SW480 (cell line): Measurements from ENCODE around the gene AHDC1.
"Not testable (repeated sequence)": the region's sequence is repeated elsewhere in the genome, so short reads cannot be mapped to it uniquely, and the experiment has no call there.

Experiments
- DNase-seq: peaks from one replicate; pipeline ENCODE4 v3.0.0-alpha.2; 2016; ENCODE audit warnings: low spot score

The AHDC1 gene

DNA sequence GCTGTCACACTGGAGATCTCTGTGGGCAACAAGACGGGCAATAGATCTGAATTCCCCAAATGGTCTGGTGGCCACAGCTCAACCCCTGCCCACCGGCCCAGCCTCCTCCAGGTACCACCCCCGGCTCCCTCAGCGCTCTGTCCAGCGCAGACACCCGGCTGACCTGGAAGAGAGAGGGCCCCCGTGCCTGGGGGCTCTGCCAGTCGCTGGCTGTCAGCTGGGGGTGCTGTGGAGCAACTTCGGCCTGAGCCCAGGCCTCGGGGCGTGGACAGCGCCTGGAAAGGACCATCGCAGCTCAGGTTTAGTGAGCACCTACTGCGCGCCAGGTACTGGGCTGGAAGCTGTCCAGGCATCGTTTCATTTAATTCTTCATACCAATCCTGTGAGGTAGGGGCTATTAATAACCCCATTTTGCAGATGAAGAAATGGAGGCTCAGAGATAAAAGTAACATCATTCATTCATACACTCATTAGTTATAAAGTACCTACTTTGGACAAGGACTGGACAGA is 51.0 kb downstream of the AHDC1 start:
- no peak for DNase-seq

DNA sequence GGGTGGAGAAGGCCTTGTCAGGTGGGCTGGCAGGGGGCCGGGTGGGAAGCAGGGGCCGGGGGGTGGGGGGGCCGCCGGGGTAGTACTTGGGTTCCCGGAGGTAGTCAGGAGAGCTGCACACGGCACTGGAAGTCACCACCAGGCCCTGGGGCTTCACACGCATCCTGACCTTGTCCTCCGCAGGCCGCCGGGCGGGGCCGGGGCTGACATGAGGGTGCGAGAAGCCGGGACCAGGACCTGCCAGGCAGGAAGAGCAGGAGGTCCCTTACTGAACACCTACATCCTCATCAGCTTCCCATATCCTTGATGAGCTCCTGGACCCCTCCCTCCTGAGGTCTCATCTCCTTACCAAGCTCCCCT is 52.0 kb downstream of the AHDC1 start:
- DNase-seq: no peak

DNA sequence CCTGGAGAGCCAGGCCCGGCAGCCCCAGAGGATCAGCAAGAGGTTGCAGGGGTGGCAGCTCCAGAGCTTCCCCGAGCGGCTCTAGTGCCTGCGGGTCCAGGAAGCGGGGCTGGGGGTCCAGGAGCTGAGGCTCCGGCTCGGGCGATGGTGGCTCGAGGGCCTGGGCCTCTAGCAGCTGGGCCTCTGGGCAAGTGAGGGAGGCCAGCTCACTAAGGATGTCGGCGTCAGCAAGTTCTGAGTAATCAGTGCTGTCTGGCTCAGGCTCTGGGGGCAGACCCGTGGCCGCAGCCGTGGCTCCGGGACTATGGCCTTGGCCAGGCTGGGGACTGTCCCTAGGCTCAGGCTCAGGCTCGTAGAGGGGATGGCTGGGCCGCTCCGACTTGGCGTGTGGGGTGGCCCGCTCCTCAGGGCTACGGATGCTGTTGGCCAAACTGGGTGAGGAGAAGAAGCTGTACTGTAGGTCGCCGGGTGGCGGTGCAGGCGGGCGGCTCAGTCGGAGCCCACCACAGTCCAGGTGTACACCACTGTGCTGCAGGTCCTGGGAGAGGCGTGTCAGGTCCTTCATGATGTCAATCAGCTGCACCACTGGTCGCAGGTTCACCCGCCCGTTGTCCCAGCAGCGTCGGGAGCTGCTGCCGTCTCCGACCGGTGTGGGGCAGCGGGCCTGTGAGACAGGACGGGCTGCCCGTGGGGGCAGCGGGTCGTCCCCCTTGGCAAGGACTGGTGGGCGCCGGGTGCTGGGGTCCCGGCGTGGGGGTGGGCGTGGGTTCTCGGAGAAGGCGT is 52.6 kb downstream of the AHDC1 start:
- DNase-seq: no peak

DNA sequence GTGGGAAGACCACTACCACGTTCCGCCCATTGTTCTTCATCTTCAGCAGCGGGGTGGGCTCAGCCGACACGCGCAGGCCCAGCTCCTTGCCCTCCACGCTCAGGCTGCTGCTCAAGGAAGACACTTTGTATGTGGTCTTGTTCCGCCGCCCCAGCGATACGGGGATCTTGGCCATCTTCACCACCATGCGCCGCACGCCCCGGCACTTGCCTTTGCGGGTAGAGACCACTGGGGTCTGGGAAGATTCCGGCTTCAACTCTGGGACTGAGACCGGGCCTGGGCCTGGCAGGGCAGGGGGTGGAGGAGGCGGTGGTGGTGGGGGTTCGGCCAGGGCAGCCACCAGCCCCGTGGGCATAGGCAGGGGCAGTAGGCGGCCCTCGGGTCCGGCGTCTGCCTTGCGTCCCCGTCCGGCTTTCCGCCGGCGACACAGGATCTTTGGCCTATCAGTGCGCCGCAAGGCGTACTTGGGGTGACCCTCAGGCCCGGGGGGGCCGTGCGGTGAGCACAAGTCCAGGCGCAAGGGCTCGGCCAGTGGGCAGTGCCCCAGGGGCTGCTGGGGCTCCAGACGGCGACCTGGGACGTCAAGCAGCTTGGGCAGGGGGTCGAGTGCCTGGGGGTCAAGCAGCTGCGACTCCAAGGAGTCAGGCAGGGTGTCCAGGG is 53.3 kb downstream of the AHDC1 start:
- DNase-seq: no peak

DNA sequence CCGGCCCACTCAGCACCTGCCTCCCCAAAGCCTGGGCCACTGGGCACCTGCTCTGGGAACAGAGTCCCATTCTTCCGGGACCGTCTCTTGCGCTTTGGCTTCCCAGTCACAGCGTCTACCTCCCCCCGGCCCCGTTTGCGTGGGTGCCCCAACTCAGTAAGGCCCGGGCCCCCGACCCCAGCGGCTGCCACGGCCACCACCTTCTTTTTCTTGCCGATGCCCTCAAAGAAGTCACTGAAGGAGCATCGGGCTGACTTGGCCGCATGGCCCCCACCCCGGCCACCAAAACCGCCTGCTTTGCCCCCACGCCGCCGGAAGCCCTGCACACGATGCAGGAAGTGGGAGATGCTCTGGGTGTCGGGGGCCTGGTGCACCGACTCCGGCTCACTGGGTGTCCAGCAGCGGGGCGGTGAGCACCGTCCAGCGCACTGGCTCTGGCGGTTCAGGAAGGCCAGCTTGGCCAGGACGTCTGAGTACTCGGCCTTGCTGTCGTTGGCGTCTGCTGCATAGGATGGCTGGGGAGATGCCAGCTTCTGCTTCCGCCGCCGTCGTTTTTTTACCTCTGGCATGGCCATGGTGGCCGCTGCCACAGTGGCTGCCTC is 54.0 kb downstream of the AHDC1 start:
- no peak for DNase-seq

DNA sequence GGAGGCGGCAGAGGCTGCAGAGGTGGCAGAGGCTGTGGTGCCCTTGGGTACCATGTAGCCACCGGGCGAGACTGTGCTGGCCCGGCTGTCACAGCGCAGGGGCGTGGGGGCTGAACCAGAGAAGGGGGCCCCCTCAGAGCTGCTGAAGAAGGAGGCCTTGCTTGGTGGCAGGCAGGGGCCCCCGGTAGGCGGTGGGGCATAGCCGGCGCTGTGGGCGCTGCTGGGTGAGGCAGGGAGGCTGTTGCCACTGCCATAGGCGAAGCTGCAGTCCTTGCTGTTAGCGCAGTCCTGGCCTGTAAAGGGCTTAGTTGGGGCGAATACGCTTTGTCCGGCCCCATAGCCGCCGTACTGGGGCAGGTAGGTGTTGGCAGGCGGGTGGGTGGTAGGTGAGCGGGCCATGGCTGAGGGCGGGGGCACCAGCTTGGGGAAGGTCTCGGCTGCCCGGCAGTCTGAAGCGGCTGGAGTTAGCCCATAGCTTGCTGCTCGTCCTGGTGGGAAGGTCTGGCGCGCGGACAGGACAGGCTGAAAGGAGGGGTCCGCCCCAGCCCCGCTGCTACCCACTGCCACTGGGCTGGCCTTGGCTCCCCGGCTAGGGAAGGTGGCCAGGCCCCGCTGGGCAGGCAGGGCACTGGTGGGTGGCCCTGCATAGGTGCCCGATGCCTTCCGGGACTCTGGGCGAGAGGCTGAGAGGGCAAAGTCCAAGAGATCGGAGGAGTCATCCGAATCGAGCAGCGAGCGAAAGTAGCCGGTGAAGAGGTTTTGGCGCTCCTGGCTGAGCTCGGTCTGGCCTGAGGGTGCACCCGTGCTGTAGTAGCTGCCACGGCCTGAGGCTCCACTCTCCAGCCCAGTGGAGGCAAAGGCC is 54.9 kb downstream of the AHDC1 start:
- no peak for DNase-seq

DNA sequence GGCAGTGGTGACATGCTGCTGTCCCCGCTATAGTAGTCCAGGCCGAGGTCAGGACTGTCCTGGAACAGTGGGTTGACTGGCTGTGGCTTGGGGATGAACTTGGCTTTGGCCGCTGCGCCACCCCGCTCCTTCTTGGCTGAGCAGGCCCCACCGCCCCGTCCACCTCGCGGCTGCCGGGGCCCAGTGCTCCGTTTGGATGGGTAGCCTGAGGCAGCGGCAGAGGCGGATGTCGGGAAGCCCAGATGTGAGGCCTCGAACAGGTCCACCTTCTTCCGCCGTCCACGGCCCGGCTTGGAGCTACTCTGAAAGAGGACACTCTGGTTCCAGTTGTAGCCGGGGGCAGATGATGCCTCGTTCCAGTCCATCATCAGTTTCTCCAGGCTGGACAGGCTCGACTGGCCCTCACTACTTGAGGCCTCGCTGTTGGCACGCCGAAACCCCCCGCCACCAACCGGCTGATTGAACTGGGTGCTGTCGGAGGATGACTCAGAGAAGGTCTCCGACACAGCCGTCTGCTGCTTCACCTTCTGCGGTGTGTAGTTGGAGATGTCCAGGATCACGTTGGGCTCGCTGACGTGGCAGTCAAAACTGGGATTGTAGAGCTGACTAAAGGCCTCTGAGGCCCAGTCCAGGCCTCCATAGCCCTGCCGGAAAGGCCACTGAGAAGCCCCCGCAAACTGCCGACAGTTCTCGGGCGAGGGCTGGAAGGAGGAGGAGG is 55.6 kb downstream of the AHDC1 start:
- no peak for DNase-seq

DNA sequence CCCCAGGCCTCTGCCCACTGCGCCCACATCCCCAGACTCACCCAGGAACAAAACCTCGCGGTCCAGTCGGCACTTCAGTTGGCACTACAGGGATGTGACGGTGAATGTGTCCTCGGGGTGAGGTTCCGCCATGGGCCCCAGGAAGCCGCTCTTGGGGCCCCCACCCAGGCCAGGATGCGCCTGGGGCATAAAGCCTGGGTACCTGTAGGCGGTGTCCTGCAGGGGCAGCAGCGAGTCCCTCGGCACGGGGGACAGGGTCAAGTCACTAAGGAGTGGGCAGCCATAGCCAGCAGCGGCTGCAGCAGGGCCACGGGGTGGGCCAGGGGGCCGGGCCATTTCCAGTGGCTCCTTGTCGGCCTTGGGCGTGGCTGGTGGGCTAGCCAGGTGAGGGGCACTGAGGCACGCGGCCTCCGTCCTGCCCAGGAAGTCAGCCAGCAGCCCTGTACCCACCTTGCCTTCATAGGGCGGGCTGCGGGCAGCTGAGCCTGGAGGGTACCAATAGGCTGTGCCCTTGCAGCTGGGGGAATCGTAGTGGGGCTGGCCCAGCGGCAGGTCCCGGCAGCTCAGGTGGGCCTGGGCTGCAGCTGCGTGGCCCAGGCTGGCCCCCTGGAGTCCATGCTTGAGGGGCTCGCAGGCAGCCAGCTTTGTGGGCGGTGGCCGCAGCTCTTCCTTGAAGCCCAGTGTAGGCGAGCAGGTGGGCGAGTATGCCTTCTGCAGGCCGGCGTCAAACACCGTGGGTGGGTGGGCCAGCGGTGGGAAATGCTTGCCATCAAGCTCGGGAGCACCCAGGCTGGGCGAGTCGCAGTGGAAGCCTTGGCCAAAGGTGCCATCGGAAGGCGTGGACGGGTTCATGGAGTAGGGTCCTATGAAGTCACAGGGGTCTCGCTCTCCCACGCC is 56.5 kb downstream of the AHDC1 start:
- DNase-seq: no peak

DNA sequence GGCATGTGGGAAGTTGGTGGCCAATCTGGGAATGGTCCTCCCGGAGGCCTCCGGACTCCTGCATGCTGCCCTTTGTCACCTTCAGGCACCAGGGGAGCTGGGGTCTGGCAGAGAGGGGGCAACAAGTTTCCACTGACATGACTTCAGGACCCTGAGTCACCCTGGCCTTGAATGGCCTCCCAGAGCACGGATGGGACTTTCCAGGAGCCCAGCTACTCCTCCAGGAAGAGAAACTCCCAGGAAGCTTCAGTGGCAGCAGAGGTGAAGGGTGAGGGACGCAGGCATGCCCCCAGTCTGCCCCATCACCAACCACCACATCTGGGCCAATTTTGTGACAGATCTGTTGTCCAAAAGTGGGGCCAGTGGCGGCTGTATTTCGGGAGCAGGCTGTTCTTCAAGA is 58.1 kb downstream of the AHDC1 start:
- DNase-seq: no peak

DNA sequence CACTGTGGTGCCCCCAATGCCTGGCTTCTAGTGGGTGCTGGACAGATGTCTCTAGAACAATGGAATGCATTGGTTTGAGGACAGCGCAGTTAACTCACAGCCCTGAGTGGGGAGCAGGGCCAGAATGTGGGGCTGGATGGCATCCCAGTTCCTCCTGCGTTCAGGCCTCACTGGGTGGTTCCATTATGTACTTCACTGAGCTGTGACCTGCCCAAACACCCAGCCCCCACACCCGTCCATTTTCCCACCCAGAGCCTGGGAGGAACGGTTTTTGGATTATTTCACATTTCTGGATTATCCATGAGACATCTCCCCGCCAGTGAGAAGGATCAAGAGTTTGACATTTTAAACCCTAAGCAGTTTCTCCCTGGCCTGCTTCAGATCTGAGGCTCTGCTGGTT is 58.7 kb downstream of the AHDC1 start:
- DNase-seq: no peak

DNA sequence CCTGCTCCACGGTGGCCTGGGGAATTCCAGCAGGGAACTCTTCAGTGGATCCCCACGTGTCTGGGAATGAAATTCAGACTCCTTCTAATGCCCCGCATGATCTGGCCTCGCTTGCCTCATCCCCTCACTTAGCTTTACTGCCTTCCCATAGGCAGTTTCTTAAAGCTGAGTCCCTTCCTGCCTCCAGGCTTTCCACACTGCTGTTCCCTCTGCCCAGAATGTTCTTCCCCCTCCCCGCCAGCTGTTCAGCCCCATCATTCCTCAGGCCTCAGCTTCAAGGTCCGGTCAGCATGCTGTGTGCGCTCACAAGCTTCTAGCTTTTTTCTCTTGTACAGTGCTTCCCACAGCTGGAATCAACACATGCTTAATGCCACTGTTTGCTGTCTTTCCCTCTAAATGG is 59.1 kb downstream of the AHDC1 start:
- no peak for DNase-seq

DNA sequence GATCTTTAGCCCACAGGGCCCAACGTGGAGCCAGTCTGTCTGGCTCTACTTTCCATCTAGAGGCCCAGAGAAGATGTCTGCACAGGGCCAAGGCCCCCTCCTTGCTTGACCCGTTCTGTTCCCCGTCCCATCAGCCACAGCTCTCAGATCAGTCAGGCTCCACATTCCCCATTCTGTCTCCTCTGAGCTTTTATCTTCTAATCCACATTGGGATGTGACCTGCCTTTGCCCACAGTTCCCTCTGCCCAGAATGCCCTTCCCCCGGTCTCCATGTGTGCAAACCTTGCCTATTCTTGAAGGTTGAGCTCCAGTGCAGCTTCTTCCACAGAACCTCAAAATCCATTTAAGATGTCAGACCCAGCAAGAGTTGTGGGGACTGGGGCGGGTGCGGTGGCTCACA is 60.7 kb downstream of the AHDC1 start:
- no peak for DNase-seq

DNA sequence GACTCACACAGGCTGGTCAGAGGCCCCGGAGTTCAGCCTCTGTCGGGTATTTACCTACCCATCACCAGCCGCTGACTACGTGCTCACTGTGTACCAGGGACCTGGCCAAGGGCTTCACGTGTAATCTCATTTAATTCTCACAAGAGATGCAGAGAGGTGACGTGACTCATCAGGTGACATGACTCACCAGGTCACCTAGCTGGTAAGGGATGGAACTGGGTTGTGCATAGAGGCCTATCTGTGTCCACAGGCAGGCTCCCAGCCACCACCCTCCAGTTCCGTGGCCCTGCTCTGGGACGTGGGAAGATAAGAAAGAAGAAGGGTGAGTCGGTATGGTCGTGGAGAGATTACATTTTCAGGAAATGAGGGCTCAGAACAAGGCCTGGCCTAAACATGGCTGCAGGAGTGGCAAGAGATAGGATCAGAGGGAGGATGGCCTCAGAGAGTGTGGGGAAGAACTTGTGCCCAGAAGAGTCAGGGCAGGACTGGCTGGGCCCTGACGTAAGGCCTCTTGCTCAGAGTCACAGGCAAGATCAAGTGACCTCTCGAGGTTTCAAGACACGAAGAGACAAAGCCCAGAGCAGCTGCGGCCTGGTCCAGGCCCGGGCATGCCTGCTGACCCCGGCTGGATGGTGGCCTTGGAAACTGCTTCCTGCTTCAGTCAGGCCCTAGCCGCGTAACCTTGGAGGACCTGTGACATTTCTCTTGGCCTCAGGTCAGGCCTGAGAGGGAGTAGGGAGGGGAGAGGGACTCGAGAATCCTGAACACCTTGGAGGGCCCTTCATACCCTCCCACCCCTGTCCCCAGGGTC is 61.3 kb downstream of the AHDC1 start:
- peak; percentile 97 for DNase-seq

DNA sequence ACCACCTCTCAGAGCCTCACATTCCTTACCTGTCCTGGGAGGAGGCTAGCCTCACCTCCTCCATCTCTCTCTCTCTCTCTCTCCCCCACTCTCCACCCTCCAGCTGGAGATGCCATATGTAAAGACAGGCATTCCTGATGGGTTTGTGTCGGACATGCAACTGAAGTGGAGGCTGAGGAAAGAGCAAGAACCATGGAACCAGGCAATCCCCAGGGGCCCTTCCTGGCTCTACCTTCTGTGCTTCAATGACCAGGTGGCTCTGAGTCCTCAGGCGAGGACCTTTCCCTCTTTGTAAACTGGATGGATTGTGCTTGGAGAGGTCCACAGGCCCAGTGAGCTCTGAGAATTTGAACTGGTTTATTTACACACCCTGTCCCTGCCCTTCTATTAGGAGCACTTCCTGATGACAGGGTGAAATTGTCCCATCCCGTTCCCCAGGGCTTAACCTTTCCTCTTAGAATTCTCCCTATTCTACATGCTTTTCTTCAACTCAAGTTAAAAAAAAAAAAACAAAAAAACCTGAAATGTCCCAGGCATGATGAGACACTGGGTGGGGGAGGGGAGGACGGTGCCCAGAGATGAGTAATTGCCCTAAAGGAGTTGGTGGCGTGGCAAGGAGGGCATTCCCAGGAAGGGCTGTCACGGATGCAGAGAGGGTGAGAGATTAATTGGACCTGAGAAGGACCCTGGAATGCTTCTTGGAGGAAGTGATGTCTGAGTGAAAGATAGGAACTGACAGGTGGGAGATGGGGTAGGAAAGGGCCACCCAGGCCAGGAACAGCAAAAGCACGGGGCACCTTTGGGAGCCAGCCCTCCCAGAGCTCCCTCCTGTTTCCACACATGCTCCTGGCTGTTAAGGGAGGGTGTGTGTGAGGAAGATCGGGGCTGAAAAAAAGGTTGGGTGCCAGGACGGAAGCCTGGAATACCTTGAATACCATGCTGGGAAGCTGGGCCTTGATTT is 63.8 kb downstream of the AHDC1 start:
- peak; percentile 74 for DNase-seq

DNA sequence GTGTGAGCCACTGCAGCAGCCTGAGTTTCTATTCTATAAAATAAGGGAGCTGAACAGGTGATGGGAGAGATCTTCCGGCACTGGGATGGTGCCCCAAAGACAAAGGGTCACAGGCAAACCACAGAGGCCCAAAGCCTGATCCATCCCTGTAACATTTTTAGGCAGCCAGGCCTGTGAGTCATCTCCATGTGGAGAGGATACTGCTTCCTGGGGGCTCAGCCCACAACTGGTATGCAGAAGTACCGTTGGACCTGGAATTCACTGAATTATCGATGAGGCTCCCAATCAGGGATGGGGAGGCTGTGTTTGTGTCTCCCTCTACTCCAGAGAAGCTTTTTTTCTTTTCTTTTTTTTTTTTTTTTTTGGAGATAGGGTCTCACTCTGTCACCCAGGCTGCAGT is 65.2 kb downstream of the AHDC1 start:
- peak; percentile 90 for DNase-seq

DNA sequence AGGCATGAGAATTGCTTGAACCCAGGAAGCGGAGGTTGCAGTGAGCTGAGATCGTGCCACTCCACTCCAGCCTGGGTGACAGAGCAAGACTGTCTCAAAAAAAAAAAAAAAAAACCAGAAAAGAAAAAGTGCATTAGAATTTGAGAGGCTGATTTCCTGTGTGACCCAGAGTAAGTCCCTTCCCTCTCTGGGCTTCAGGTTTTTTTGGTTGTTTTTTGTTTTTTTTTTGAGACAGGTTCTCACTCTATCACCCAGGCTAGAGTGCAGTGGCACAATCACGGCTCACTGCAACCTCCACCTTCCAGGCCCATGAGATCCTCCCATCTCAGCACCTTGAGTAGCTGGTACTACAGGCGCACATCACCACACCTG is 65.7 kb downstream of the AHDC1 start:
- not testable (repeated sequence) for DNase-seq

DNA sequence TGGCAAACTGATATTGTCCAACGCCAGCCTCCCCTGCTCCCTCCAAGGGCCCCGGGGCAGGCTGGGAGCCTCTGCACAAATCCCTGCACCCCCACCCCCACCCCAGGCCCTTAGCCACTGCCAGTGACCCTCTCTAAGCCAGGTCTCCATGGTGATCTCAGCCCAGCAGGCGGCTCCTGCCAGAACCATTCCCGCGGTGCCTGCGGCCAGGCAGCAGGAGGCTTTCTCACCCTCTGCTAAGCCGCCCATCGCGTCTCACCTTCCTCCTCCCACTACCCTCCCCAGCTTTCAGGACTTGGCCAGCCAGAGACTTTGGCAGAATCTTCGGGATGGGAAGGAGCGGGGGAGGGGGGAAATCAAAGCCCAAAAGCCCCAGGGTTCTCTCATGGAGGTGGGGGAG is 67.2 kb downstream of the AHDC1 start:
- DNase-seq: no peak

DNA sequence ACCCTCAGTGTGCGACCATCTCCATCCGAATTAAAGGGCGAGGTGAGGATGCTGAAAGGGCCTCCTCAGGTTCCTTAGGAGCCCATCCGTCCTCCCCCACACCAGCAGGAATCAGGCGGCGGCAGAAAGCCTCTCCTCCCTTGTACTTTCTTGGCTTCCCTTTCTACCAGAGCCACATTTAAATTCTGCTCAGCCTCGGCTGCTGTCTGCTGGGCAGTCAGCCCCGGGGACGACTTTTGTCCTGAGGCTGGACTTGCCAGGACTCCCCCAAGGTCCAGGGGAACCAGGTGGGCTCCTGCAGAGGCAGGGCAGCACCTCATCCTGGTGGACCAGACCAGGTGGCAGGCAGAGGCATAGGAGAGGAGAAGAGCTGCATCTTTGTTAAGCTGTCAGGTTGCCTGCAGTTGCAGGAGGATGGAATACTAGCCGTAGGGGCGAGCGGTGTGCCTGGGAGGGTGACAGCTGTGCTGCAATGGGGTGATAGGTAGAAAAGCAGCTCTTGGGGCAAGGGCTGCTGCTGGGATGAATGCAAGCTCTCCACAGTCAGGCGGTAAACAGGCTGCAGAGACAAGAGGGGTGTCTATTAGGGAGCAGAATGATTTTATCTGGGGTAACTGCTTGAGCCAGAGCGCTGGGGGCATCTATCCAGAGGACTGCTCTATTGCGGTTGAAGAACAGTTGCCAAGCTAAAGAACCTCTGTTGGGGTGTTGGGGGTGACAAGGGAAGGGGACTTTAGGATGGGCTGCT is 67.8 kb downstream of the AHDC1 start:
- DNase-seq: no peak
